HCT116 (cell line): ENCODE data around the gene PTPRA.

Experiments
- ATF3 ChIP-seq: IDR thresholded peaks from 2 replicates; pipeline ENCODE4 v1.6.1; 2012
- CTCF ChIP-seq, 3 experiments: fragments of 200-600 bp in 1 of 3; sonication (generic) in 1 of 3; IDR thresholded peaks in 2 of 3; conservative IDR thresholded peaks in 1 of 3; 2 replicates each; pipeline ENCODE4 v1.5.1; 2012 to 2017; ENCODE audit warnings: low read depth in 2 of 3, low read length in 2 of 3, antibody characterized with exemption in 1 of 3, borderline replicate concordance in 1 of 3, control low read depth in 1 of 3, mild to moderate bottlenecking in 1 of 3, mixed read lengths in 1 of 3, mixed run types in 1 of 3, moderate library complexity in 1 of 3; ENCODE audit not compliant: insufficient read depth in 1 of 3
- EZH2 ChIP-seq: fragments of 200-600 bp; sonication (generic); IDR thresholded peaks from 2 replicates; pipeline ENCODE4 v1.6.1; 2017; ENCODE audit warnings: antibody characterized with exemption, mixed run types
- EZH2phosphoT487 ChIP-seq: fragments of 200-600 bp; IDR thresholded peaks from 2 replicates; pipeline ENCODE4 v1.6.1; 2018; ENCODE audit warnings: antibody characterized with exemption, borderline replicate concordance
- JUND ChIP-seq: IDR thresholded peaks from 2 replicates; pipeline ENCODE4 v1.6.1; 2012
- MAX ChIP-seq: IDR thresholded peaks from 2 replicates; pipeline ENCODE4 v1.6.1; 2012
- POLR2A ChIP-seq: IDR thresholded peaks from 2 replicates; pipeline ENCODE4 v1.7.0; 2011; ENCODE audit warnings: borderline replicate concordance; ENCODE audit not compliant: insufficient read depth, insufficient read length; ENCODE audit errors: extremely low read depth
- POLR2AphosphoS5 ChIP-seq: IDR thresholded peaks from 2 replicates; pipeline ENCODE4 v1.6.1; 2011; ENCODE audit warnings: mild to moderate bottlenecking, low read depth, low read length, moderate library complexity
- SIN3A ChIP-seq: IDR thresholded peaks from 2 replicates; pipeline ENCODE4 v1.6.1; 2012; ENCODE audit warnings: low read depth
- ZBTB33 ChIP-seq: IDR thresholded peaks from 2 replicates; pipeline ENCODE4 v1.6.1; 2011; ENCODE audit warnings: mild to moderate bottlenecking, low read length, moderate library complexity; ENCODE audit not compliant: insufficient replicate concordance; ENCODE audit errors: extremely low read depth

GRCh38 chr20:2902291-2902690 is 29.0 kb downstream of the PTPRA start:
- TF ChIP-seq SIN3A (no peak), CTCF (IDR thresholded peaks at IDR 0.05 in 2 of 3, conservative IDR thresholded peaks at IDR 0.05 in 1 of 3; ENCODE audit: borderline replicate concordance in 1 of 3, insufficient read depth in 1 of 3, low read depth in 2 of 3, low read length in 2 of 3) (no peak), EZH2phosphoT487 (no peak), ZBTB33 (no peak), EZH2 (no peak), POLR2A (no peak), MAX (no peak), ATF3 (no peak), POLR2AphosphoS5 (no peak), JUND (no peak)
